HepG2 (cell line): Measurements from ENCODE around the gene LY6G5B. TPM values are rescaled to one million over a fixed set of nuclear protein-coding genes. Genes with fewer than 3 reads are reported as not detected.
A peak's percentile ranks its signal among the peaks of the same experiment; 100 is the strongest.

Source experiments
- ARNT2 ChIP-seq: sonication (generic); formaldehyde crosslinking; IDR thresholded peaks from 2 replicates; pipeline ENCODE4 v1.8.0; 2022; ENCODE audit warnings: mild to moderate bottlenecking, low read depth, missing genetic modification reagents, moderate library complexity
- GABPB1 ChIP-seq: IDR thresholded peaks from 2 replicates; pipeline ENCODE4 v1.6.1; 2016; ENCODE audit warnings: mild to moderate bottlenecking, missing genetic modification reagents, moderate library complexity, missing compliant biosample characterization
- HNRNPH1 ChIP-seq: fragments of 200-400 bp; formaldehyde crosslinking; optimal IDR thresholded peaks from 2 replicates; pipeline ENCODE3; 2017; ENCODE audit warnings: mild to moderate bottlenecking, low read depth, low read length
- KDM3A ChIP-seq: IDR thresholded peaks from 2 replicates; pipeline ENCODE4 v1.6.1; 2018; ENCODE audit warnings: low read depth, missing compliant biosample characterization
- MEF2D ChIP-seq: sonication (generic); formaldehyde crosslinking; IDR thresholded peaks from 2 replicates; pipeline ENCODE4 v1.5.1; 2020; ENCODE audit warnings: mild to moderate bottlenecking, missing genetic modification reagents
- MEIS1 ChIP-seq: sonication (generic); formaldehyde crosslinking; IDR thresholded peaks from 2 replicates; pipeline ENCODE4 v1.9.0; 2021; ENCODE audit warnings: mild to moderate bottlenecking, missing genetic modification reagents, moderate library complexity, borderline replicate concordance
- ONECUT2 ChIP-seq: sonication (generic); formaldehyde crosslinking; IDR thresholded peaks from 2 replicates; pipeline ENCODE4 v1.4.0; 2020; ENCODE audit warnings: missing genetic modification reagents
- TBX3 ChIP-seq: fragments of 450-650 bp; IDR thresholded peaks from 2 replicates; pipeline ENCODE4 v1.6.1; 2017; ENCODE audit warnings: antibody characterized with exemption, mild to moderate bottlenecking, inconsistent platforms, borderline replicate concordance
- ZNF367 ChIP-seq: sonication (generic); formaldehyde crosslinking; IDR thresholded peaks from 2 replicates; pipeline ENCODE4 v1.4.0; 2020; ENCODE audit warnings: missing genetic modification reagents, borderline replicate concordance
- ZNF431 ChIP-seq: sonication (generic); formaldehyde crosslinking; IDR thresholded peaks from 2 replicates; pipeline ENCODE4 v1.9.0; 2022; ENCODE audit warnings: missing genetic modification reagents, low read depth, mild to moderate bottlenecking, borderline replicate concordance
- ZNF83 ChIP-seq: sonication (generic); formaldehyde crosslinking; IDR thresholded peaks from 2 replicates; pipeline ENCODE4 v1.4.0; 2020; ENCODE audit warnings: missing genetic modification reagents, mild to moderate bottlenecking, borderline replicate concordance
- polyA plus RNA-seq, 8 experiments: library from polyadenylated mRNA; depleted of rRNA in 3 of 8; stranded (reverse) in 7 of 8; unstranded in 1 of 8; fragments of >200 nt; fragmentation: Illumina TruSeq in 4 of 8; extraction: Trizol in 4 of 8; gene quantifications; 2 replicates each; pipeline versions ENCODE4 v1.2.1 to v1.2.3, GENCODE V29; 2011 to 2016; ENCODE audit warnings: low read depth in 4 of 8, missing spikeins in 1 of 8, mixed read lengths in 1 of 8; ENCODE audit not compliant: insufficient read depth in 1 of 8
- total RNA-seq, 5 experiments: library from RNA; depleted of rRNA; stranded (reverse); fragments of >200 nt; fragmentation: Illumina TruSeq; extraction: Trizol; gene quantifications; 2 replicates each; pipeline ENCODE4 v1.2.3, GENCODE V29; 2016; ENCODE audit warnings: low read depth in 1 of 5
- TF ChIP-seq, protein P1 (sequence below): sonication (generic); formaldehyde crosslinking; IDR thresholded peaks from 2 replicates; pipeline ENCODE4 v1.4.0; 2020; ENCODE audit warnings: missing genetic modification reagents, borderline replicate concordance
- TF ChIP-seq, protein P2 (sequence below): sonication (generic); formaldehyde crosslinking; IDR thresholded peaks from 2 replicates; pipeline ENCODE4 v1.9.0; 2021; ENCODE audit warnings: missing genetic modification reagents, borderline replicate concordance
- TF ChIP-seq, protein P3 (sequence below): sonication (generic); formaldehyde crosslinking; IDR thresholded peaks from 2 replicates; pipeline ENCODE4 v1.8.1; 2023; ENCODE audit warnings: mild to moderate bottlenecking, missing genetic modification reagents
- TF ChIP-seq, protein P4 (sequence below): sonication (generic); formaldehyde crosslinking; IDR thresholded peaks from 2 replicates; pipeline ENCODE4 v1.4.0; 2020; ENCODE audit warnings: missing genetic modification reagents

LY6G5B gene
- total and polyA plus RNA-seq, 2 of the 13 experiments (the other 11 are each of a cell fraction or from before 2014, with no cell fraction given), result 7.8 to 15.7 TPM

DNA sequence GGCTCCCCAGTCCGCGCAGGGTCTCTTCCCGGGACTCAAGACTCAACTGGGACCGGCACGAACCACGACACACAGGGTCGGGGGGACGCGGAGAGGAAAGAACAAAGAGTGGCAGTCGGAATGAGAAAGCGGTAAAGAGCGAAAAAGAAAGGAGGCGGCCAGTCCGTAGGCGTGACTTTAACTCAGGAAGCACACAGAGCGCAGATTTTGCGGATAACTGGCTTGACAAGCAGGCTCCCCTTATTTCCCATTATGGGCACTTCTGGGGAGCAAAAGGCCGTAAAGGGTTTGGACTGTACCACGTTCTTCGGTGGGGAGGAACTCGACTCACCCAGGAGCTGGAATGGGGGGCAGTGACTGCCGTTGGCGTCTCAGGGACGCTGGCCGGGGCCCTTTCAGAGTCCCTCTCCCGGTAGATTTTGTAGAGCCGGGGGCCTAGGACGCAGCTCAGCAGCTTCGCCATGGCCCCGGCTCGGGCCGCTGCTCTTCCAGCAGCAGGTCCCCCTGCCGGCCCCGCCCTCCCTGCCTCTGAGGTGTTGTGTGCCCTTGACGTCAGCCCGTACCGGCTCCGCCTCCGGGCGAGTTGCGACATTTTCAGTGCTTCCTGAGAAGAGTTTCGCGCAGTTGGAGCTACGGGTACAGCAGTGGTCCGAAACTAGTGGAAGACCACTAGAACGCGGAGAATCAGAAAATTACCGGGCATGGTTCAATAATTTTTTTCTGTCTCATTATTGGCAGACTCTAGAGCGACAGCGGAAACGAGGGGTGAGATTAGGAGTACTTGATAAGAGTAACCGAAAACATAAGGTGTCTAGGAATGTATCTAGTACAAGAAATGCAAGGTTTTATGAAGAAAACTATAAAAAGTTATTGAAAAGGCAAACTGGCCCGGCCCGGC is 33.3 kb downstream of the LY6G5B start, which contains the start of gene ABHD16A (continued):
- TF ChIP-seq, protein P1, sequence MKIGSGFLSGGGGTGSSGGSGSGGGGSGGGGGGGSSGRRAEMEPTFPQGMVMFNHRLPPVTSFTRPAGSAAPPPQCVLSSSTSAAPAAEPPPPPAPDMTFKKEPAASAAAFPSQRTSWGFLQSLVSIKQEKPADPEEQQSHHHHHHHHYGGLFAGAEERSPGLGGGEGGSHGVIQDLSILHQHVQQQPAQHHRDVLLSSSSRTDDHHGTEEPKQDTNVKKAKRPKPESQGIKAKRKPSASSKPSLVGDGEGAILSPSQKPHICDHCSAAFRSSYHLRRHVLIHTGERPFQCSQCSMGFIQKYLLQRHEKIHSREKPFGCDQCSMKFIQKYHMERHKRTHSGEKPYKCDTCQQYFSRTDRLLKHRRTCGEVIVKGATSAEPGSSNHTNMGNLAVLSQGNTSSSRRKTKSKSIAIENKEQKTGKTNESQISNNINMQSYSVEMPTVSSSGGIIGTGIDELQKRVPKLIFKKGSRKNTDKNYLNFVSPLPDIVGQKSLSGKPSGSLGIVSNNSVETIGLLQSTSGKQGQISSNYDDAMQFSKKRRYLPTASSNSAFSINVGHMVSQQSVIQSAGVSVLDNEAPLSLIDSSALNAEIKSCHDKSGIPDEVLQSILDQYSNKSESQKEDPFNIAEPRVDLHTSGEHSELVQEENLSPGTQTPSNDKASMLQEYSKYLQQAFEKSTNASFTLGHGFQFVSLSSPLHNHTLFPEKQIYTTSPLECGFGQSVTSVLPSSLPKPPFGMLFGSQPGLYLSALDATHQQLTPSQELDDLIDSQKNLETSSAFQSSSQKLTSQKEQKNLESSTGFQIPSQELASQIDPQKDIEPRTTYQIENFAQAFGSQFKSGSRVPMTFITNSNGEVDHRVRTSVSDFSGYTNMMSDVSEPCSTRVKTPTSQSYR (CRISPR knock-in tag), result no peak
- TF ChIP-seq MEIS1 (no peak), TBX3 (peak; percentile 87), ZNF367 (CRISPR knock-in tag) (no peak), ONECUT2 (0 out of 2 replicates have a peak, but pooled peaks have one; percentile 13), ZNF83 (CRISPR knock-in tag) (no peak; the same call in 1 of the 2 replicates), KDM3A (CRISPR knock-in tag) (peak; percentile 67; the same call in 1 of the 2 replicates), ARNT2 (CRISPR knock-in tag) (0 out of 2 replicates have a peak, but pooled peaks have one; percentile 15), HNRNPH1 (no peak), GABPB1 (CRISPR knock-in tag) (peak; percentile 87), MEF2D (CRISPR knock-in tag) (no peak; the same call in 1 of the 2 replicates), ZNF431 (peak; percentile 66)
- TF ChIP-seq, protein P2, sequence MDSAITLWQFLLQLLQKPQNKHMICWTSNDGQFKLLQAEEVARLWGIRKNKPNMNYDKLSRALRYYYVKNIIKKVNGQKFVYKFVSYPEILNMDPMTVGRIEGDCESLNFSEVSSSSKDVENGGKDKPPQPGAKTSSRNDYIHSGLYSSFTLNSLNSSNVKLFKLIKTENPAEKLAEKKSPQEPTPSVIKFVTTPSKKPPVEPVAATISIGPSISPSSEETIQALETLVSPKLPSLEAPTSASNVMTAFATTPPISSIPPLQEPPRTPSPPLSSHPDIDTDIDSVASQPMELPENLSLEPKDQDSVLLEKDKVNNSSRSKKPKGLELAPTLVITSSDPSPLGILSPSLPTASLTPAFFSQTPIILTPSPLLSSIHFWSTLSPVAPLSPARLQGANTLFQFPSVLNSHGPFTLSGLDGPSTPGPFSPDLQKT (CRISPR knock-in tag), result no peak
- TF ChIP-seq, protein P3, sequence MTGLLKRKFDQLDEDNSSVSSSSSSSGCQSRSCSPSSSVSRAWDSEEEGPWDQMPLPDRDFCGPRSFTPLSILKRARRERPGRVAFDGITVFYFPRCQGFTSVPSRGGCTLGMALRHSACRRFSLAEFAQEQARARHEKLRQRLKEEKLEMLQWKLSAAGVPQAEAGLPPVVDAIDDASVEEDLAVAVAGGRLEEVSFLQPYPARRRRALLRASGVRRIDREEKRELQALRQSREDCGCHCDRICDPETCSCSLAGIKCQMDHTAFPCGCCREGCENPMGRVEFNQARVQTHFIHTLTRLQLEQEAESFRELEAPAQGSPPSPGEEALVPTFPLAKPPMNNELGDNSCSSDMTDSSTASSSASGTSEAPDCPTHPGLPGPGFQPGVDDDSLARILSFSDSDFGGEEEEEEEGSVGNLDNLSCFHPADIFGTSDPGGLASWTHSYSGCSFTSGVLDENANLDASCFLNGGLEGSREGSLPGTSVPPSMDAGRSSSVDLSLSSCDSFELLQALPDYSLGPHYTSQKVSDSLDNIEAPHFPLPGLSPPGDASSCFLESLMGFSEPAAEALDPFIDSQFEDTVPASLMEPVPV (CRISPR knock-in tag), result peak; percentile 96
- TF ChIP-seq, protein P4, sequence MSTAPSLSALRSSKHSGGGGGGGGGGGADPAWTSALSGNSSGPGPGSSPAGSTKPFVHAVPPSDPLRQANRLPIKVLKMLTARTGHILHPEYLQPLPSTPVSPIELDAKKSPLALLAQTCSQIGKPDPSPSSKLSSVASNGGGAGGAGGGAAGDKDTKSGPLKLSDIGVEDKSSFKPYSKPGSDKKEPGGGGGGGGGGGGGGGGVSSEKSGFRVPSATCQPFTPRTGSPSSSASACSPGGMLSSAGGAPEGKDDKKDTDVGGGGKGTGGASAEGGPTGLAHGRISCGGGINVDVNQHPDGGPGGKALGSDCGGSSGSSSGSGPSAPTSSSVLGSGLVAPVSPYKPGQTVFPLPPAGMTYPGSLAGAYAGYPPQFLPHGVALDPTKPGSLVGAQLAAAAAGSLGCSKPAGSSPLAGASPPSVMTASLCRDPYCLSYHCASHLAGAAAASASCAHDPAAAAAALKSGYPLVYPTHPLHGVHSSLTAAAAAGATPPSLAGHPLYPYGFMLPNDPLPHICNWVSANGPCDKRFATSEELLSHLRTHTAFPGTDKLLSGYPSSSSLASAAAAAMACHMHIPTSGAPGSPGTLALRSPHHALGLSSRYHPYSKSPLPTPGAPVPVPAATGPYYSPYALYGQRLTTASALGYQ (CRISPR knock-in tag), result peak; percentile 52; the same call in 1 of the 2 replicates
